ENCODE measurements around the gene GNS.

- TF ChIP-seq POLR2A (IDR thresholded peaks at IDR 0.05; ENCODE audit: low read depth, low read length) (no peak), TAF1 (IDR thresholded peaks at IDR 0.05; ENCODE audit: borderline replicate concordance, low read depth, low read length) (no peak), POLR2AphosphoS5 (IDR thresholded peaks at IDR 0.05; ENCODE audit: low read depth, low read length) (no peak)
These were observed 79.7 kb downstream of the GNS start for GRCh38 chr12:64679487-64680001.

Data from GM12892 (cell line).